HG02571 (cell line): Measurements from ENCODE around the gene TBC1D22A.

ENCODE experiments used
- ATAC-seq: cut with Tn5 transposase; IDR thresholded peaks from one replicate; pipeline ENCODE4 v1.9.1; 2021; ENCODE audit warnings: mild to moderate bottlenecking, moderate library complexity; ENCODE audit not compliant: unreplicated experiment

Gene TBC1D22A

DNA sequence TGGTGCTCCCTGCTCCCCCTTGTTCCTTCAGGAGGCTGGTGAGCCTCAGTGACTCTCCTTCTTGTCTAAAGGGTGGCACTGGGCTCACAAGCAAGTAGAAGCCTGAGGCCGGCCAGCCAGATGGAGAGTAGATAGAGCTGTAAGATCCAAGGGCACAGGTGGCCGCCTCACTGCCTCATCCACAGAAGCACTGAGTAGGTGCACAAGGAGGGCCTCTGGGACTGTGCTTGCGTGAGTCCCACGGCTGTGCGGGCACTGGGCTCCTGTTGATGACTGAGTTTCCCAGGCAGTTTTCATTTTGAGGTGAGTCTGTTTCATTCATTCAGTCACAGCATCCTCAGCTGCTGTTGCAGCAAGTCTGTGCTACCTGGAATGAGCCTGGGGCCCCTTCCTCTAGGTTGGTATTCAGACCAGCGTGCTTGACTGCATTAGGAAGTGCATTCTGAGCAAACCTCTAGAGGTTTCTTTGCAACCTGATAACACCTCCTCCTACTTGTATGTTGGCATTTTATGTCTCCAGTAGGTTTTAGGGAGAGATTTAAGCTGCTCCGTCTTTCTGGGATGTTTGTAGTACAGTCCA is 184.0 kb downstream of the TBC1D22A start:
- ATAC-seq: no peak

- ATAC-seq: no peak
Measured at GRCh38 chr22:46947516-46948257, 185.2 kb downstream of the TBC1D22A start.

- no peak for ATAC-seq
Measured at GRCh38 chr22:46948411-46949144, 186.1 kb downstream of the TBC1D22A start.

DNA sequence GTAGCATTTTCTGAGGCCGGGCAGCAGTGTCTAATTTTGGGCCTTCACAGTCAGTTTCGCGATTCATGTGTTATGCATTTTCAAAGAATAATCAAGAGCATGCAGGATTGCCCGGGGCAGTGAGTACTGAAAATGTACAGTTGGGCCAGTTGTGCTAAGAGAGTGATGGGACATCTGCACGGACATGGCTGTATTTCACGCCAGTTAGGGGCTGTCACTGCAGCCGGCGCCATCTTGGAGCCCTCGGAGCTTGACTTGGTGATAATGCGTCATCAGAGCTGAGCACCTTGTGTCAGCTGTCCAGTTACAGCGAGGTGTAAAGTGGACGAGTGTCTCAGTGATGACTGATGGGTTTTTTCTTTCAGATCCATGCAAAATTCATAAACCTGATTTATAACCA is 188.9 kb downstream of the TBC1D22A start:
- no peak for ATAC-seq

DNA sequence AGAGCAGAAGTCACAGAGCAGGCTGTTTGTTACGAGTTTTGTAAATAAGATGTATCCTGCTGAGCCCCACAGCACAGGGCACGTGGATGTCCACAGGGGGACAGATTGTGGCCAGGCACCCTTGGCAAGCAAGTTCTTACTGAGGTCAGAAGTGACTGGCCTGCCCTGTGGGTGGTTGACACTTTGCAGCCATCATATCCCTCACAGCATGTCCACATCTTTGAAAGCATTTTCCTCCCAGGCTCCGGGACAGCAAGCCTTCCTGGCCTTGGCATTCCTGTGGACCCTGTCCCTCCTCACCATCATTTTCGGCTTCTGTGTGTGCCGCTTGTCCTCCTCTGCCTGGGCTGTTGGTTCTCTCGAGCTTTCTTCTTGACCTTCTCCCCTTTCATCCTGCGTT is 189.5 kb downstream of the TBC1D22A start:
- ATAC-seq: no peak

GRCh38 chr22:46953968-46954765 is 191.7 kb downstream of the TBC1D22A start:
- ATAC-seq: no peak

GRCh38 chr22:46954781-46955180 is 192.3 kb downstream of the TBC1D22A start:
- ATAC-seq: no peak

GRCh38 chr22:46956498-46957215 is 194.2 kb downstream of the TBC1D22A start:
- no peak for ATAC-seq

GRCh38 chr22:46957521-46957920 is 195.1 kb downstream of the TBC1D22A start:
- no peak for ATAC-seq

GRCh38 chr22:46958191-46958590 is 195.7 kb downstream of the TBC1D22A start:
- no peak for ATAC-seq

DNA sequence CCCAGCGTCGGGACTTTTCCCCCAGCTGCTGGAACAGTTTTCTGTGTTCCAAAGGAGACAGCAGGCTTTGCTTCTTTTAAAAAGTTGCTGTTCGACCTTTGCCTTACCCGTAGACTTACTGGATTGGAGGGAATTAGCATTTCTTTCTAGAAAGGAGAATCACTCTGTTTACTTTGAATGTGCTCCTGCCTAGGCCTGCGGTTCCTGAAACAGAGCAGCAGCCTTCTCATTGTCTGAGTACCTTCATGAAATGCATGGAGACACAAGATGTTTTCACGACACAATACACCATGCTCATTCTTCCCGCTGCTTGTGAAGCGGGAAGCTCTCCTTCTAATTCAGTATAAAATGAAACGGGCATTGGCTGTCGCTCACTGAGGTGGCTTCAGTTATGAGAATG is 196.2 kb downstream of the TBC1D22A start:
- ATAC-seq: no peak

DNA sequence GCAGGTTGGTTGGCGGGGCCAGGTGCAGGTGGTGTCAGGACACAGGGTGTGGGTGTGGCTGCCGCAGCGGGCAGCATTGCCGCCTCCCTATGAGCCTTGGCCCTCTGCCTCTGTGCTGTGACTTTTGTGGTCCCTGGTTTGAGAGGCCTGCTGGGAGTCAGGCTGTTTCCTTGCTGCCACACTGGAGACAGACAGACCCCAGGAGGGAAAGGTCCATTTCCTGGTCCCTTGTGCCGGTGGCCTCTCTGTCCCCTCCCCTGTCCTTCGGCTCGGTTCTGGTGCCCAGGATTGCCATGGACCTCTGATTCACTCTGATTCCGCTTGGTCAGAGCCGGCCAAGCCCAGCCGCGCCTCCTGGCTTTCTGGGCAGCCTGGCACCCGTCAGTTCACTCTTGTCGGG is 196.9 kb downstream of the TBC1D22A start:
- ATAC-seq: no peak

DNA sequence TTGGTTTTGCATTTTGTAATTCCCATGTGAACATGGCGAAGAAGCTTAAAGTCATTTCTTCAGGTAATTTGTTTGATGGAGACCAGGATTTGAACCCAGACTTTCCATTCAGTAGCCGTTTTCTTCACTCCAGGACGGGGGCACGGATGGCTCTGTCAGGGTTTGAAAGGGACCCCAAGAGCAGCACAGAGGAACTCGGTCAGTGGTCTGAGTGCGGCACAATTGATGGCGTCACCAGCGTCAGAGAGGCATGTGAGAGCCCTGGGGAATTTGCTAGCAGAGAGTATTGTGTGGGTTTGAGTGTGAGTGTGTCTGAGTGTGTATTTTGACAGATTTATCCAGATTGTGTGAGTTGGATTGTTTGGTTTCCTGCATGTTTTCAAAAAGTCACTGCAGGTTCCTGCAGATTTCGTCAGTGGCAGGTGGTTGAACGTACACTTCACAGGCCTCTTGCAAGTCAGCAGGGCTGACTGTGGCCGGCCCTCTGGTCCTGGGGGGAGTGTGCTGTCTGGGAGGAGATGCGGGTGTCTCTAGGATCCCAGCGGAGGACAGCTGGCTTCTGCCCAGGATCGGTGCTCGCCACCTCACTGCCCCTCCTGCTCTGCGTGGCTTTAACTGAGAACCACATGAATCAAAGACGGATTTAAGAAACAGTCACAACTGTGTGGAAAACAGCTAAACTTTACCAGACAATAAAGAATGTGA is 199.3 kb downstream of the TBC1D22A start:
- ATAC-seq: no peak

- no peak for ATAC-seq
Measured at GRCh38 chr22:46962406-46962805, 200.0 kb downstream of the TBC1D22A start.

GRCh38 chr22:46963672-46964545 is 201.5 kb downstream of the TBC1D22A start:
- ATAC-seq: no peak

- ATAC-seq: no peak
Measured at GRCh38 chr22:46964773-46965550, 202.5 kb downstream of the TBC1D22A start.

DNA sequence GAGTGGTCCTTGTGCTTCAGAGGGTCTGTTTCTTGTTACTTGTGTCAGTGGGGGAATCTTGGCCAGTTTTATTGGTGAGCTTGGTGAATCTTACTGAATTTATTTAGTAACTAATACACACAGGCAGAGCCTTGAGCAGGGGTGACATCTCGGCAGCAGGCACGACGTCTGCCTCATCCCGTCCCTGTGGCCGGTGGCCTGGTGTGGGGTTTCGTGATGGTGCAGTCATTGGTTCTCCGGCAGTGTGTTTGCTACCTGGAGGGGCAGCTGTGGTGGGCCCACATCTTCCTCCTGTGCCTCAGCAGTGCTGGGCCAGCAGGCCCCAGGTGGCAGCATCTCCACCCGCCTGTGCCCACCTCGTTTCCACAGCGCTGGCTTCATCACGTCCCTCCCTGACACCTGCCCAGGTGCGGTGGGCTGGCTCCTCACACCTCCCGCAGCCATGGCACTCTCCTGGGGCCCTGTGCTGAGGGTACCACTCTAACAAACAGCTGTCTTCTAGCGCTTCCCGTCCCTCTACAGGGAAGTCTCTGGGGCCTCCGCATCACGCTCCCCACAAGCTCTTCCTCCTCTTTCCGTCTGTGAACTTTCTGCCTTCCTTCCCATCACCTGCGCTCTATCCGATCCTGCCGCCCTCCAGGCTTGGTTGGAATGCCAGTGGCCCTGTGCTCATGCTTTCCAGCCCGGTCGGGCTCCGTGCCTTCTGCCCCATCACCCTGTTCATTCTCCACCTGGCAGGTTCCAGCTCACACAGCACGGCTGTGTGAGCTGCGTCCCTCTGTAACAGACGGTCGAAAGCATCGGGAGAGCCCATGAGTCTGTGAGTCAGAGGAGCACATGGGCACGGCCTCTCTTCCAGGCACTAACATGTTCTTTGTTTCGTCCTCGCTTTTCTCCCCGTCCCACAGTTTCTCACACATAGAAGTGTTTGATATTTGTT is 203.4 kb downstream of the TBC1D22A start:
- no peak for ATAC-seq
